AML-193 (cell line): ENCODE measurements around the gene MACC1.
A peak's percentile ranks its signal among the peaks of the same experiment; 100 is the strongest.

Experiments used
- DNase-seq, 2 experiments: peaks; one replicate each; lab custom pipeline; 2025; lab: John Stamatoyannopoulos, UW

MACC1 gene

DNA sequence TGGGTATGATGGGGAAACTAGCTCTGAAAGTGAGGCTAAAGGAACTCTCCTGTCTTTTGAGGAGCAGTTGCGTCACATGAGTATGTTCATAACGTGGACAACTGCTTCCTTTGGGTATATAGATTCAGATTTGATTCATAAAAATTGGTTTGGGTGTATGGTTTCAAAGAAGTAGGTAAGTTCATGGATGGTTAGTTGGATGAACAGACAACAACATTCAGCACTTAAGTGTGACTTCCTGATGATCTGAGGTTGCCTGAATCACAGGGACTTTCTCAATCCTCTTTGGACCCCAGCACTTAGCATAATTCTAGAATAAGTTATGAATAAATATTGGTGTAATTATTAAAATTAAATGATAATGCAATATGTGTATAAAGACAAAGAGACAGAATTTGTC, 43.4 kb downstream of the MACC1 start:
- no peak for DNase-seq

DNA sequence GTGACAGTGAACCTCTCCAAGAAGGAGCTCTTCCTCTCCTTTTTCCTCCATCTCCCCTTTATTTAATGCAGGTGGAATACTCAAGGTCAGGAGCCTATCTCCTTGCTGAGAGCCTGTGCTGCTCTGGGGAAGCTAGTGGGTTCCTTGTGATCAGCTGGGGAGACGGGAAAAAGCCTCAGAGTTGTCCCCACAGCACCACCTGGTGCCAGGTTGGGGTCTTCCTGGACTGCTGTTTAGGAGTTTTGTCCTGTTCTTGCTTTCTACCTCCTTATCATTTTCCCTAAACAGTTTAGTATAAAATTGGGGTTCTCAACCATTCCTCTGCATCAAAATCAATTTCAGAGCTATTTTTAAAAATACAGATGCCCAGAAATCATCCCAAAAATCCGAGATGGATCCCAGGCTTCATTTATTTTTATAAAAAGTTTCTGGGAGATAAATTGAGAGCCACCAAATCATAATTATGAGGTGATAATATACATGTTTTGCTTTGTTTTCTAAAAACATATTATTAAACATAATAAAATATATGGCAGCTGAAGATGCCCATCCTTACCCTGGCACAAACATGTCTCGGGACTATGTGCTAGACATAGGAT, 44.3 kb downstream of the MACC1 start:
- peak; percentile 15 to 25 for DNase-seq

DNA sequence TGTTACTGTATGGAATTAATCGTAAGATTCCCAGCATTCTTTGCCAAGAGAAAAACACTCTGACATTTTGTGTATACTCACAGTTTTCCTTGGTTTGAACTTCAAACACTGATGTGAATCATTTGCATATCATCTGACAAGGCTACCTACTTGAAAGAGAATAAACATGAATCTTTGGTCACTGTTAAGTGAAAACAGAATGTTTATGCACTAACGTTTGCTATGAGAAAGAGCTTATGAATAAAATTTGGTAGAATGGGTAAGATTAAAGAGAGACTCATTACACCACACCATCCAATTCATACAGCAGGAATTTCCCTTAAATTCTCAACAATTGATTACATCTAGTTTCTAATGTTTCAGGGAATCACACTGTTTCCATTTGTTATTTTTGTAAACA, 46.6 kb downstream of the MACC1 start:
- DNase-seq, result no peak

GRCh38 chr7:20165146-20165510, 52.1 kb downstream of the MACC1 start:
- no peak for DNase-seq

DNA sequence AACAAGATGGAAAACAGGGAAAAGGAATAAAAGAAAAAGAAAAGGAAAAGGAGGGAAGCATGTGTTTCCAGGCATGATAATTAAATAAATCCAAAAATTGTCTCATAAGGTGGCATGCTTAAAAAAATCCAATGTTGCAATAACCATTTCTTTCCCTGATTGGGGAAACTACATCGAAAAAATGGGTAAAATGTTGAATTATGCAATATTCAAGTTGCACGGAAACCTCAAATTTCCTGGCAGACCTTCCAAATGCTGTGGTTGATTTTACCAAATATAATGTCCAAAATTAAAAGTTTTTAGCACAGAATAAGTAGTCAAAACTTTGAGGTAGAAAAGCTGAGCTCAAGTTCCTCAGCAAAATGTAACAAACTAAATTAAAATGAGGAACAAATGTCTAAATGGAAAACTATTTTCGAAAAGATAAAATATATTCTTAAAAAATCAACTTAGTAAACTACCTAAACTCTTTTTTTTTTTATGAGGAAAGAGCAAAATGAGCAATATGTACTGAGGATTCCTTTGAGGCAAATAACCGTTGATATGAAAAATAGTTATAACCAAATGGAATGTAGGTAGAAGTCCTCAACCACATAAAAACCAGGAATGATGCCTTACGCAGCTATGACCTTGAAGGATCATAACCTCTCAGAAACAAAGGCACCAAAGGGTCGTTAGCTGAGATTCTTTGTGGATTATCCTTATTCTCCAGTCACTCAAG, 52.6 kb downstream of the MACC1 start:
- peak; percentile 72 to 82 for DNase-seq

GRCh38 chr7:20162665-20163064, 54.5 kb downstream of the MACC1 start:
- no peak for DNase-seq

- no peak for DNase-seq
Measured at GRCh38 chr7:20159226-20159747, 57.9 kb downstream of the MACC1 start.

GRCh38 chr7:20158684-20159083, 58.5 kb downstream of the MACC1 start:
- DNase-seq, result peak in 1 of 2 experiments; percentile 26

DNA sequence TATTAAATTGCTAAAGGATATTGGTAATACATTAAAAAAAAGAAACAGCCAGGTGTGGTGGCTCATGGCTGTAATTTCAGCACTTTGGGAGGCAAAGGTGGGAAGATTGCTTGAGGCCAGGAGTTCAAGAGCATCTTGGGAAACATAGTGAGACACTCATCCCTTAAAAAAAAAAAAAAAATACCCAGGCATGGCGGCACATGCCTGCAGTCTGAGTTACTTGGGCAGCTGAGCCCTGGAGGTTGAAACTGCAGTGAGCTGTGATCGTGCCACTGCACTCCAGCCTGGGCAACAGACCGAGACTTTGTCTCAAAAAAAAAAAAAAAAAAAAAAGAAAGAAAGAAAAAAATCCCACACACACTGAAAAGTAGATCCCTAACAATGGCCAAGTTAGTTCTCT, 59.7 kb downstream of the MACC1 start:
- DNase-seq, result no peak

DNA sequence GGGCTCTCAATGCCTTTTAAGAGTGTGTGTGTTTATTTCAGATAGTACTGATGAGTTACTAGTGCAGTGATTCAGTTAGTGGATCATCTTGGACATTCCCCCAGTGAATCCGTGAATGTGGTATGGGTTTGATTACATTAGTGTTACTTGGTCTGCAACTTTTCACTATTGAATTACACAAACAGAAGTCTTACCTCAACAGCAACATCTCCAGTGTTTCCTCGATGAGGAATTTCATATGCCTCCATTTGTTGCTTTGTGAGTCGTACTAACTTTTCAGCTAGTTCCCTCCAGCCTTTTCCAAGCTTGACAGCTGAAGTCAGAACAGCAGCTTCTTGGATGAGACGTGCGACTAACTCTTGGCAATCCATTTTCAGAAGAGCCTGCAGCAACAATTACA, 63.2 kb downstream of the MACC1 start:
- DNase-seq, result no peak

DNA sequence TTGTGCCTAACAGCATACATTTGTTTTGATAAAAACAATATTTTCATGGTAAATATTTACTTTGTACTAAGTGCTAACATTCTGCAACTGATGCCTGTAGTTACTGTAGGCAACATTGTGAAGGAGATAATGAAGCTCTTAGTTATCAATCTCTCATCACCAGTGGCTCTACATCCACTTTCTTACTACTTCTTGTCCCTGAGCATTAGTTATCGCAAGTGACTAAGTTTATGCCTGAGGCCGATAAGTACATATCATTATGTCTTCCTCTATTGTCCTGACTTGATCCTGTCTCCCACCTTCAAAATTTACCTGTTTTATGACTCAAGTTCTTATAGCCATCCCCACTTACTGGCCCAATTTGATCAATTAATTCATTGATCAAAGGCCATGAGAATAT, 63.6 kb downstream of the MACC1 start:
- DNase-seq, result no peak

- no peak for DNase-seq
Measured at GRCh38 chr7:20152511-20152910, 64.7 kb downstream of the MACC1 start.

GRCh38 chr7:20151708-20152456, 65.3 kb downstream of the MACC1 start:
- DNase-seq, result peak; percentile 20 to 37

DNA sequence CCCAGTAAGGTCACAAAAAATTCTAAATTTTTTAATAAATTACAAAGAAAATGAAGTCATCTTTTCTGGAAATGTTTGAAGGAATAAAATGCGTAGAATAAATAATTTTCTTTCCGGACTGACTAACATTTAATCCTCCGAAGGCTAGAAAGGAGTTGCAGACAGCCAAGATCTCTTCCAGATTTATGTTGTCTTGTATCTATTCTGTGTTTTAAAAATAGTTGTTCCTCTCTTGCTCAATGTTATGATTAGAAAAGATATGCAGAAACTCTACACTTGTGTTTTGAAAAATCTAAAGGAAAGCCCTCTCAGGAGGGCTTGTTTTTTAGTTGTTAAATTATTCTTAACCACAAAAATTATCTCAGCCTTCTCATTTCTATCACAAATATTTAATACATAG, 70.7 kb downstream of the MACC1 start:
- no peak for DNase-seq

DNA sequence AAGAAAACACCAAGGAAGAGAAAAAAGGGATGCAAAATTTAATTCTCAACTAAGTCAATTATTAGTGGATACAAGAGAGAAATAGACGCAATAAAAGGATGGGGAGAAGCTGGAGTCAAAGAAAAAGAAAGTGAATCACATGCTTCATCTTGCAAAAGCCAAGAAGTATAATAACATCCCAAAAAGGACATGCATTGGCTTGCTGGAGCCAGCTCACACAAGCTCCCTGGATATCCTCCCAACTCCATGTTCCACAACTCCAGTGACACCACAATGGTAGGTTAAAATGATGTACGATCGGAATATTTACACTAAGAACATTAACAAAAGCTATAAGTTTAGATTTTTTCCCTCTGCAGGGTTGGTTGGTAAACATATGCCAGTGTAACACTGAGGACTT, 72.4 kb downstream of the MACC1 start:
- no peak for DNase-seq

GRCh38 chr7:20141666-20142065, 75.5 kb downstream of the MACC1 start:
- DNase-seq, result no peak

DNA sequence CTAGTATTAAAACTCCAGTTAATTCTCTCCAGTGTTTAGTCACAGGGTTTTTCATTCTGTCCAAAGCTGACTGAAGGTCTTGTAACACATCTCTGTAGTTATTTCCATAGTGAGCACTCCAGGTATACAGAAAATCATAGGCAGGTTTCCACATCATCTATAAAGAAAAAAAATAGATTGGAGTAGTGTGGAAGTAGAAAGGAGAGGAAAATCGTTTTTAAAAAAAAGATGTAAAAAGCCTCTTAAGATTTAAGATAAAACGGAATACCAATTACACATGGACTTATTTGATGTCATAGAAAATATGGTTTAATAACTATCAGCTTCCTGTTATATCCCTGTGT, 76.2 kb downstream of the MACC1 start:
- no peak for DNase-seq

DNA sequence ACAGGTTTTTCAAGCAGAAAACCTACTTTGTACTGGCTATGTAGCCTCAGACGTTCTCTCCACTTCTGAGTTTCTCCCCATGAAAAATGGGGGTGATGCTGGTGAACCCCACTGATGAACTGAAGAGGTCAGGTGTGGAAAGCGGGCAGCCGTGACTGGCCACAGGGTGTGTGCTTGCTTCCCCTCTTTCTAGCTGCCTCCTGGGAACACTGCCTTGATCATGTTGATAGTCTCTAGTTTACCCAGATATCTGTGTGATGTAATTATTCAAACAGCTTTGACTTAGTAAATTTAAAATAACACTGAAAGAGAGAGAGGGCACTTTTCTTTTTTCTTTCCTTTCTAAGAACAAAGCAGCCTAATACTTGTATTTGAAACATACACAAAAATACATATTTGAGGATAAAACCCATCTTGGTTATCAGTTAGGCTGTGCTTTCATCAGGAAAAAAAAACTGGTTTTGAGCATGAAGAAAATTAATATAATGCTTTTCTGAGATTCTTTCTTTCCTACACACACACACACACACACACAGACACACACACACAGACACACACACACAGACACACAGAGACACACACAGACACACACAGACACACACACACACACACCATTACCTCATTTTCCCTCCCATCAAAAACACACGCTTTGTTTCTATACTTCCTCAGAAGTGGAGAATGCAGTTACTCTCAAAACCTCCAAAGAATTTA, 76.7 kb downstream of the MACC1 start:
- DNase-seq, result no peak

GRCh38 chr7:20136647-20137046, 80.5 kb downstream of the MACC1 start:
- DNase-seq, result no peak

DNA sequence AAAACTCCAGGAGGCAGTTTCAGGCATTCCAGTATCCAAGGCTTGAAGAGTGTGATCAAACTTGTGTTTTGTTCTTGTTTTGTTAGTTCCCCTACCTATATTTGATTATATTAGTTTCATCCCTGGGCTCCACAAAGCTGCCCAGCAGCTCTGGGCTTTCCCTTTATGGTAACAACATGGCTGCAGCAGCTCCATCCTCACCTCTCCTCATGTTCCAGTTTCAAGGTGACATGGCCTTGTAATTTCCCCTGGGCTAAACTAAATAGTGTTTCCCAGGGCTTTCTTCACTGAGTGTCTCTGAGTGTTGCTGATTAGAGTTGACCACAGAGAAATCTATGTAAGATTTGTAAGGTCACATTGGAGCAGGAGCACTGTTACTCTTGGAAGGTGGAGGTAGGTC, 83.4 kb downstream of the MACC1 start:
- DNase-seq, result no peak

GRCh38 chr7:20132585-20132984, 84.6 kb downstream of the MACC1 start:
- DNase-seq, result no peak

GRCh38 chr7:20131776-20132175, 85.4 kb downstream of the MACC1 start:
- no peak for DNase-seq

GRCh38 chr7:20129920-20130319, 87.3 kb downstream of the MACC1 start:
- DNase-seq, result no peak
